GM10266 (cell line): ENCODE data around the gene ASB10.

Experiments
- DNase-seq: peaks from one replicate; pipeline ENCODE4 v3.0.0; 2012; ENCODE audit errors: extremely low spot score
- TF ChIP-seq, protein P1 (sequence below): IDR thresholded peaks from 2 replicates; pipeline ENCODE4 v1.5.1; 2012; ENCODE audit warnings: mild to moderate bottlenecking, low read depth; ENCODE audit not compliant: control insufficient read depth, insufficient read depth; ENCODE audit errors: missing control alignments

The ASB10 gene

DNA sequence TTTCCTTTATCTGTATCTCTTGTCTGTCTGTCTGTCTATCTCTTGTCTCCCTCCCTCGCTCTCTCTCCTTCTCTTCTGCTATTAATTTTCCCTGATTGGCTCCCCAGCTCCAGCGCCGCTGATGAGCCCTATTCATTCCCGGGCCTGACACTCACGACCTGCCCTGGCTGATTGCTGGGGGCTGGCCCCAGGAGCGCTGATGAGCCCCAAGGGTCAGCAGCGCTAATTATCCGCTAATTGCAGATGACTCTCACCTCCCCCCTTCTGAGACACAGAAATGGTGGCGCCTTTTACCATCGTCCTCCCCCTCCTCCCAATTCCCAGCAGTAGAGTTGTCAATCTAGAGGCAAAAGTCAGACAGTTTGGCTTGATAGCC lies 18.3 kb downstream of the ASB10 start:
- TF ChIP-seq, protein P1, sequence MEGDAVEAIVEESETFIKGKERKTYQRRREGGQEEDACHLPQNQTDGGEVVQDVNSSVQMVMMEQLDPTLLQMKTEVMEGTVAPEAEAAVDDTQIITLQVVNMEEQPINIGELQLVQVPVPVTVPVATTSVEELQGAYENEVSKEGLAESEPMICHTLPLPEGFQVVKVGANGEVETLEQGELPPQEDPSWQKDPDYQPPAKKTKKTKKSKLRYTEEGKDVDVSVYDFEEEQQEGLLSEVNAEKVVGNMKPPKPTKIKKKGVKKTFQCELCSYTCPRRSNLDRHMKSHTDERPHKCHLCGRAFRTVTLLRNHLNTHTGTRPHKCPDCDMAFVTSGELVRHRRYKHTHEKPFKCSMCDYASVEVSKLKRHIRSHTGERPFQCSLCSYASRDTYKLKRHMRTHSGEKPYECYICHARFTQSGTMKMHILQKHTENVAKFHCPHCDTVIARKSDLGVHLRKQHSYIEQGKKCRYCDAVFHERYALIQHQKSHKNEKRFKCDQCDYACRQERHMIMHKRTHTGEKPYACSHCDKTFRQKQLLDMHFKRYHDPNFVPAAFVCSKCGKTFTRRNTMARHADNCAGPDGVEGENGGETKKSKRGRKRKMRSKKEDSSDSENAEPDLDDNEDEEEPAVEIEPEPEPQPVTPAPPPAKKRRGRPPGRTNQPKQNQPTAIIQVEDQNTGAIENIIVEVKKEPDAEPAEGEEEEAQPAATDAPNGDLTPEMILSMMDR = no peak
- DNase-seq = no peak

DNA sequence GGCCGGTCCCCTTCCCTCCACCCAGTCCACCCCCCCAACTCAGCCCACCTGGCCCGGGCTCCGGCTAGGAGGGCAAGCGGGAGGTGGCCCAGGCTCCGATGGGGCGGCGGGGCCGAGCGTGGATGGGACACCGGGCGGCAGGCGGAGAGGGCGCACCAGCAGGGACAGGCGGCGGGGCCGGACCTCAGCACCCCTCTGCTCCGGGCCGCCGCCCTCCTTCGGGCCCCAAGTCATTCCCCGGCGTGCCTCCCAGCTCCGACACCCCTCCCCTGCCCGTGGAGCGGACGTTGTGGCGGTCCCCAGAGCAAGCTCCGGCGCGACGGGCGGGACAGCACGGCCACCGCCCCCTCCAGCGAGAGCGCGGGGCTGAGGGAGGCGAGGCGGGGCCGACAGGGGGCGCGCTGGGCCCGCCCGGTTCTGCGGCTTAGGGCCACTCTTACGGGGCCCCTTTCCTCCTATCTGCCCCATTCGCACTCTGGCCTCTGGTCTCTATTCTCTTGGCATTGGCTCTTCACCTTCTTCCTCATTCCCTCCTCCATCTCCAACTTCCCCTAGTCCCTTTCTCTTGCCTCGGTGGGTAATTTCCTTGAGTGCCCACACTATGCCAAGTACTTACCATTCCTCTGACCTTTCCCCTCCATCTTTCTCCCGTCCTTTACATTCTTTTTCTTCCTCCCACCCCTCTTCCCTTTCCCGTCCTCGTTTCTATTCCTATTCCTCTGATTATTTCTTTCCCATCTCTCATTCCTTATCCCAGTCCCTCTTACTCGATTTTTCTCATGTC lies 18.9 kb downstream of the ASB10 start:
- TF ChIP-seq, protein P1 = peak; percentile 78
- peak; percentile 88 for DNase-seq

DNA sequence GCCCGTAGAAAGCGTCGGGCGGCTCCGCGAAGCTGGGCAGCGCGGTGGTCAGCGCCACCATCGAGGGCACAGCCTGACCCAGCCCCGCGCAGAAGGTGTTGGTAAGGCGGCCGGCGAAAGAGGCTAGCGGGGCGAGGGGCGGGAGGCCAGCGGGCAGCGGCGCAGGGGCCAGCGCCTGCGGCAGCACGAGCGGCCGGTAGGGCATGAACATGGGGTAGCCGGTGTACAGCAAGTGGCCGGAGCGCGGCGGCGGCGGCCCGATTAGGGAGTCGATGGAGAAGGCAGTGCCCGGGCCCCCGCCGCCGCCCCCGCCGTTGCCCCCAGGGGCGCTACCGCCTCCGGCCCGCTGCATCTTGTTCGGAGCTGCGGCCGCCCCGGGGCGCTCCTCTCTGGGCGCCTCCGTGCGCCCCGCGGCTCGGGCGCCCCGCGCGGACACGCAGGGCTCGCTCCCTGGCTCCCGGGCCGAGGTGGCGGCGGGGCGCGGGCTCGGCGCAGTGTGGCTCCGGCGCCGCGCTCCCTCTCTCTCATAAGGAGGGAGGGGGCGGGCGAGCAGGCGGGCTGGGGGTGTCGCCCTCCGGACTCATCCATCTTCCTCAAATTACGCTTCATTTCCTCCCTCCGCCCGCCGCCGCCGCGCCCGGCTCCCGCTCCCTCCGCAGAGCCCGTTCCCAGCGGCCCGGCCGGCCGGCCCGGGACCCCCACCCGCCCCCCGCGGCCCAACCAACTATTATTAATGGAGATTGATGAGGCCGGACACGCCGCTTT lies 19.7 kb downstream of the ASB10 start, which contains the start of gene GBX1:
Gene GBX1, minus strand, starts transcription at position 498 of the 765 bp plus-strand sequence. Its CDS starts 146 bp downstream, at position 352.
- TF ChIP-seq, protein P1 = no peak
- DNase-seq = no peak

DNA sequence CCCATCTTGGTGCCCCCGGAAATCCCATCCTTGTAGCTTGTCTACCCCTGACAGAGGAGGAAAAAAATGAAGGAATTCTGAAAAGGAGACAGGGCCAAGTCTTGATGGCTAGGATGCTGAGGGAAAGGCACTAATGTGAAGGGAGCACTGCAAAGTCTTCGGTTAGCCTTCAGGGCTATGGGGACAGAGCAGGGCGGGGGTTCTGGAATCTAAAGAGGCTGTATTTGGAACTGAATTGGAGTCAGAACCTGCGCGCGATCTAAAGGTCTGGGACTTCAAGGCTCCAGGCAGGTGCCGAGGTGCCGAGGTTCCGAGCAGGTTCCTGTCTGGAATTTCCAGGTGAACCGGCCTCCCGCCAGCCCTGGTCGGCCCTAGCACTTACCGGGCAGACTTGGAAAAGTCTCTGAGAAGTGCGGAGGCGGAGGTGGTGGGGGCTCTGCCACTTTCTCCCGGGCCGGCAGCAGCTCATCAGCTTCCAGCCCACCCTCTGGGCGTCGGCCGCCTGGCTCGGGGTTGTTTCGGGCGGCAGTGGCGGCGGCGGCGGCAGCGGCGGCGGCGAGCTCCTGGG lies 20.3 kb downstream of the ASB10 start:
- no peak for DNase-seq
- TF ChIP-seq, protein P1 = no peak

DNA sequence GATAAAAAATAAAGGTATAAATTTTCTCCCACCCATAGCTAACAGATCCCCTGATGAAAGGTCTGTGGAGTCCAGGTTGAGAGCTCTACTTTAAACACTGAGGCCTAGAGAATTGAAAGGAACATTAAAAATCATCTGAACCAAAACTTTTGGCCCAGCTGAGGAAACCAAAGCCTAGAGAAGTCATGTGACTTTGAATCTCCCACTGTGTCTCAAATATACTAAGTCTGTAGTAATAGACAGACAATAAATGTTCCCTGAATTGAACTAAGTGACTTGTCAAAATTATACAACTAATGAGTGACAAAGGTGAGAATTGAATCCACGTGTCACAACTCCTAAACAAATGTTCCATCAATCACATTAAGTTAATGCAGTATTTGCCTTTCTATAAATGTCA lies 25.3 kb downstream of the ASB10 start:
- TF ChIP-seq, protein P1 = no peak
- no peak for DNase-seq

DNA sequence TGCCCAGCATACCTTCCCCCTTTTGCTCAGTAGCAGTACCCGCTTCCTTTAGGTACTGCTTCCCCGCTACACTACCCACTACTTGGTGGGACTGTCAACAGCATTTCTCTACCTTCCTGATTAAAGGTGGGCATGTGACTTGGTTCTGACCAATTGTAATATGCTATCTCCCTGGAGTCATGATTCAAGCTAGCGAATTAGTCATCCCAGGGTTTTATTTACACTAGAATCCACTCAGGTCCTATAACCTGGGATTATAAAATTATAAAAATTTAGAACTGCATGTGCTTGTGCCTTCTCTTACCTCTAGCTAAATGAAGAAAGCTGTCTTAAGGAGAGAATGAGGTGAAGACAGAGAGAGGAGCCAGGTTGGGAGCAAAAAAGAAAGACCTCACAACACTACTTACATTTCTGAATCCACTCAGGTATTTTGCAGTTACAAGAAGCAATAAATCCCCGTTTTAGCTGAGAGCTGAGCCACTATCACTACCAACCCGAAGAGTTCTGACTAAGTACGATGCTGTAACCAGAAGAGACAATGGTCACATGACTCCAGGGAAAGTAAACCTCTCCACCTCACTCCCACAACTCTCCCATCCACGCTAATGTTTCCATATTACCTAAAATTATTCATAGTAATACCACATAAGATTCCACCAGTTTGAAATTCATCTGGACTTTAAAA lies 29.3 kb downstream of the ASB10 start:
- TF ChIP-seq, protein P1 = no peak
- no peak for DNase-seq
